PC-9 (cell line): Measurements from ENCODE around the gene DSCAM.

Source experiments
- CTCF ChIP-seq: fragments of 200-600 bp; sonication (generic); conservative IDR thresholded peaks from 2 replicates; pipeline ENCODE4 v1.6.1; 2017; ENCODE audit warnings: mixed run types, antibody characterized with exemption, mild to moderate bottlenecking, moderate library complexity
- EZH2 ChIP-seq: fragments of 200-600 bp; sonication (generic); IDR thresholded peaks from 2 replicates; pipeline ENCODE4 v1.8.0; 2017; ENCODE audit warnings: antibody characterized with exemption, low read depth

- TF ChIP-seq CTCF (no peak), EZH2 (no peak)
These were observed 175.2 kb downstream of the DSCAM start for GRCh38 chr21:40671716-40672115.
